ENCODE data around the gene ELAVL3. TPM values are rescaled to one million over a fixed set of nuclear protein-coding genes. Genes with fewer than 3 reads are reported as not detected.
"Not testable (repeated sequence)": the region's sequence is repeated elsewhere in the genome, so short reads cannot be mapped to it uniquely, and the experiment has no call there.

ELAVL3 gene
- total RNA-seq, 1 experiment from 2014 or later: not detected

DNA sequence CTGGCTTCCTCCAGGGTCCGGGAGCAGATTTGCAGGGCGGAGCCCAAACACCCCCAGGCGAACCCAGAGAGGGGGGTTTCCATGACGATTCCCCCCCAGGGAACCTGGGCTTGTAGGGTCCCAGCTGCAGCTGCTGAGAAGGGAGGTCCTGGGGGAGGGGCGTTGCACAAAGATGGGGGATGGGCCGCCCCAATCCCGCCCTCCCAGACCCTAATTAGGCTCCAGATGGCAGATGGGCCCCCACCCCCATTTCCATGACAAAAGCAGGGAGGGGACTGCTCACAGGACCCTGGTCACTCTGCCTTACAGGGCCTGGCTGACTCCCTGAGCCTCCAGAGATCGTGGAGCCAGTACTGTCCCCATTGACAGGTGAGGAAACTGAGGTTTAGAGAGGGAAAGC is 15.2 kb downstream of the ELAVL3 start:
- in situ Hi-C loops (cut with HindIII; ENCODE audit: low pct_unique_long_range_greater_than_20kb, low sequenced_read_pairs): no loop called here
- no peak for DNase-seq (ENCODE audit: low read depth)

DNA sequence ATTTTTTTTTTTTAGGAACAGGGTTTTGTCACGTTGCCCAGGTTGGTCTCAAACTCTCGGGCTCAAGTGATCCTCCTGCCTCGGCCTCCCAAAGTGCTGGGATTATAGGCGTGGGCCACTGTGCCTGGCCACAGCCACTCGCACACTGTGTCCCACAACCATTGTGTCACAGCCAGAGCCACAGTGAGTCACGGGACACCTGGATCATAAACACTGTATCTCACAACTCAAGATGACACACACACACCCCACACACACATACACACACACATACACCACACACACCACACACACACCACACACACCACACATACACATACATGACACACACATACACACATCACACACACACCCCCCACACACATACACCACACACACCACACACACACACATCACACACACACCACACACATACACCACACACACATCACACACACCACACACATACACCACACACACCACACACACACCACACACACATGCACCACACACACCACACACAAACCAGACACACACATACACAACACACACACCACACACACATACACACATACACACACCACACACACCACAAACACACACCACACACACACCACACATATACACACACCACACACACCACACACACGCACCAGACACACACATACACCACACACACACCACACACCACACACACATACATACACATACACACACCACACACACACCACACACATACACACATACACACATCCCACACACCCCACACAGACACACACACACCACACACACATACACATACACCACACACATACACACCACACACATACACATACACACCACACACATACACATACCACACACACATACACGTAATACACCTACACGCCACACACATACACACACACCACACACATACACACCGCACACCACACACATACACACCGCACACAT is 16.2 kb downstream of the ELAVL3 start:
- in situ Hi-C loops (cut with HindIII; ENCODE audit: low pct_unique_long_range_greater_than_20kb, low sequenced_read_pairs): no loop called here

DNA sequence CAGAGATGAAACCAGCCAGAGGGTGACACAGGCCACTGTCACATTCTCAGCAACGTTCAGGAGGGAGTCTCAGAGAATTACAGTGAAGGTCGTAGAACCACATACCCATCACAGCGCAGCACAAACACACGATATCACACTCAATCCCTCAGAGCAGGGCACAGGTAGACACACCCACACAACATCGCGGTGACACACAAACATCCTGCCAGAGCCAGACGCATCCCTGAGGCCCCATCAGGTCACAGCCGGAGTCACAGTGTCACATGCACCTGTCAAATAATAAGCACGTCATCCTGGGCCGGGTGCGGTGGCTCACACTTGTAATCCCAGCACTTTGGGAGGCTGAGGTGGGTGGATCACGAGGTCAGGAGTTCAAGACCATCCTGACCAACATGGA is 17.5 kb downstream of the ELAVL3 start:
- DNase-seq (ENCODE audit: low read depth): no peak
- in situ Hi-C loops (cut with HindIII; ENCODE audit: low pct_unique_long_range_greater_than_20kb, low sequenced_read_pairs): no loop called here

More for the DNA sequence above, 16.2 kb downstream of the ELAVL3 start:
- no peak for DNase-seq (ENCODE audit: low read depth)

DNA sequence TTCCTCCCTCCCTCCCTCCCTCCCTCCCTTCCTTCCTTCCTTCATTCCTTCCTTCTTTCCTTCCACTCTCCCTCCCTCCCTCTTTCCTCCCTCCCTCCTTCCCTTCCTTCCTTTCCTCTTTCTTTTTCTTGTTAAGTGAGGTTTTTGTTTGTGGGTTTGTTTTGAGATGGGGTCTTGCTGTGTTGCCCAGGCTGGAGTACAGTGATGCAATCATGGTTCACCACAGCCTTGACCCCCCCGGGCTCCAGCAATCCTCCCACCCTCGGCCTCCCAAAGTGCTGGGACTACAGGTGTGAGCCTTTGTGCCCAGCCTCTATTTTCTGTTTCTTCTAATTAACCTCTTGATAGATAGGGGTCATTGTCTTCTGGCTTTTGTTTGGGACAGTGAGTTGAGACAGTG is 19.4 kb downstream of the ELAVL3 start:
- in situ Hi-C loops (cut with HindIII; ENCODE audit: low pct_unique_long_range_greater_than_20kb, low sequenced_read_pairs): no loop called here

DNA sequence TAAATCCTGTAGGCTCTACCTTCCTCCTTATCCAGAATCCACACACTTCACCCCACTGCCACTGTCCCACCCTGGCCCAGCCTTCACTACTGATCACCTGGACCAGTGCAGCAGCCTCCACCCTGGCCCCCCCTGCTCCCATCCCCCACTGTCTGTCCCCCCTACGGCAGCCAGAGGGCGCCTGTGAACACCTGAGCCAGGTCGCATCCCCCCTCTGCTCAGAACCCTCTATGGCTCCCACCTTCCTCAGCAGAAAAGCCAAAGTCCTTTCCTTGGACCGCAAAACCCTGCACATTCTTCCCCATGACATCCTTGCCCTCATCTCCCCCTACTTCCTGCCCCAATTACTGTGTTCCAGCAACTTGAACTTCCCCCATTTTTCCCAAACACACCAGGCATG is 20.6 kb downstream of the ELAVL3 start:
- in situ Hi-C loops (cut with HindIII; ENCODE audit: low pct_unique_long_range_greater_than_20kb, low sequenced_read_pairs): no loop called here

More for the DNA sequence above, 19.4 kb downstream of the ELAVL3 start:
- no peak for DNase-seq (ENCODE audit: low read depth)

DNA sequence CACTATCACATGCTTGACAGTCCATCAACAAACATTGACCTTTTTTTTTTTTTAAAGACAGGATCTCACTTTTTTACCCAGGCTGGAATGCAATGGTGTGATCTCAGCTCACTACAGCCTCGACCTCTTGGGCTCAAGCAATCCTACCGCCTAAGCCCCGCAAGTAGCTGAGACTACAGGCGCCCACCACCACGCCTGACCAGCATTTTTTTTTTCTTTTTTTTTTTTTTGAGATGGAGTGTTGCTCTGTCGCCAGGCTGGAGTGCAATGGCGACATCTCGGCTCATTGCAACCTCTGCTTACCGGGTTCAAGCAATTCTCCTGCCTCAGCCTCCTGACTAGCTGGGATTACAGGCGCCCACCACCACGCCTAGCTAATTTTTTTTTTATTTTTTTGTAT is 21.9 kb downstream of the ELAVL3 start:
- in situ Hi-C loops (cut with HindIII; ENCODE audit: low pct_unique_long_range_greater_than_20kb, low sequenced_read_pairs); DNase-seq (ENCODE audit: low read depth): not testable (repeated sequence)

More for the DNA sequence above, 20.6 kb downstream of the ELAVL3 start:
- no peak for DNase-seq (ENCODE audit: low read depth)

DNA sequence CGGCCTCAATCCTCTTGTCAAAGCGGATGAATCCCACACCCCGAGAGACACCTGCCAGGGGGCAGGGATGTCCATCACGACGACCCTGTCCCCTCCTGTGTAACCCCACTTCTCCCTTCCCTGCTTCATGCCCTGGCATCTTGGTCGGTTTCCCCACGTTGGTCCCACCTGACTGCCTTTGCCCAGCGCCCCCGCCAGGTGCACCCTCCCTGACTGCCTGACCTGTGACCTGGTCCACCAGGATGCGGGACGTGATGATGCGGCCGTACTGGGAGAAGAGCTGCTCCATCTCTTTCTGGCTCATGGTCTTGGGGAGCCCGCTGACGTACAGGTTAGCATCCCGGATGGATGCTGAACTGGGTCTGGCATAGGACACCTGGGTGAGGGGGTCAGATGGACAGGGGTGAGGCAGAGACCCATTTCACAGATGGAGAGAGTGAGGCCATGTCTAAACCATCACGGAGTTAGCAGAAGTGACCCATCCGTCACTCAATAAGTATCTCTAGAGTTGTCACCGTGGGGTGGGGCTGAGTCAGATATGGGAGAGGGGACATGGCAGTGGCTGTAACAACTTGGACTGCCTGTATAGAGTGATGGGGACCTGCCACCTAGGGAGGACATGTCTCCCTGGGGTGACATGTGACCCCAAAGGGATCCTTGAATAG is 22.5 kb downstream of the ELAVL3 start:
- DNase-seq (ENCODE audit: low read depth): no peak
- in situ Hi-C loops (cut with HindIII; ENCODE audit: low pct_unique_long_range_greater_than_20kb, low sequenced_read_pairs): no loop called here

DNA sequence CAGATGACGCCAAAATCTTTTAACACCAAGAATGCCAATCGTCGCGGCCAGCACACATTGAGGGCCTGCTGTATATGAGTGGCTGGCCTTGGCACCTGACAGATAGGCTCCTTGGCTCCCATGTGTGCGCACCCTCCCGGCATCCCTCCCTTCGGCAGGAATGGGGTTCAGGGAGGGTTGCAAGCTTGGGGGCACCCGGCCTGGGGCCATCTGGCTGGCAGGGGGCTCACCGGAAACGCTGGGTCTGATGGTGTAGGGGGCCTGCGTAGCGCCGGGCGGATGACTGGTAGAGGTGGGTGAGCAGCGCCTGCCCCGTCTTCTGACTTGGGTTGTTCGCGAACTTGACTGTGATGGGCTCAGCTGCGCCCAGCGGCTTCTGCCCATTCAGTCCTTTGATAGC is 23.0 kb downstream of the ELAVL3 start:
- DNase-seq (ENCODE audit: low read depth): no peak
- in situ Hi-C loops (cut with HindIII; ENCODE audit: low pct_unique_long_range_greater_than_20kb, low sequenced_read_pairs): no loop called here

DNA sequence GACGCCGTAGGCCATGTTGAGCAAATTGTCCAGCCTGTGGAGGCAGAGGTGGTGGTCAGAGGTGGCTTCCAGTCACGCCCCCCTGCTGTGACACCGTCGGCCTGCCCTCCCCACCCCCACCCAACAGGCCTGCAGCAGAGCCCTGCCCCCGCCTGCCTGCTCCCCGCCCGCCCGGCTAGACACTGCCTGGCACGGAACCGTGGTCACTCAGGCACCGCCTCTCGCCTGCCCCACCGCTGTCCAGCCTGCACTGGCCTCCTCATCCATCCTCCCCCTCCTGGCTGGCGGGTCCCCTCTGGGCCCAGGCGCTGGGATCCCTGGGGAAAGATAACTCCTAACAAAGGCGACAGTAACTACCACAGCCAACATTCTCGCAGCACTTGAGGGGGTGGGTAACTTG is 23.7 kb downstream of the ELAVL3 start:
- in situ Hi-C loops (cut with HindIII; ENCODE audit: low pct_unique_long_range_greater_than_20kb, low sequenced_read_pairs): no loop called here
- no peak for DNase-seq (ENCODE audit: low read depth)

DNA sequence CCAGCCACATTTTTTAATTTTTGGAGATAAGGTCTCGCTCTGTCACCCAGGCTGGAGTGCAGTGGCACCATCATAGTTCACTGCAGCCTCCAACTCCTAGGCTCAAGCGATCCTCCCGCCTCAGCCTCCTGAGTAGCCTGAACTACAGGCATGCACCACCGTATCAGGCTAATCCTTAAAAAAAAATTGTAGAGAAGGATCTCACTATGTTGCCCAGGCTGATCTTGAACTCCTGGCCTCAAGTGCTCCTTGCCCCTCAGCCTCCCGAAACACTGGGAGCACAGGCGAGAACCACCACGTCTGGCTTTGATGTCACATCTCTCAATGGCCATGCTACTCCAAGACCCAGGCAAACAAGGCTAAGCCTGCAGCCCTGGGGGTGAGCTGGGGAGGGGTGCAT is 24.2 kb downstream of the ELAVL3 start:
- in situ Hi-C loops (cut with HindIII; ENCODE audit: low pct_unique_long_range_greater_than_20kb, low sequenced_read_pairs): no loop called here
- no peak for DNase-seq (ENCODE audit: low read depth)

DNA sequence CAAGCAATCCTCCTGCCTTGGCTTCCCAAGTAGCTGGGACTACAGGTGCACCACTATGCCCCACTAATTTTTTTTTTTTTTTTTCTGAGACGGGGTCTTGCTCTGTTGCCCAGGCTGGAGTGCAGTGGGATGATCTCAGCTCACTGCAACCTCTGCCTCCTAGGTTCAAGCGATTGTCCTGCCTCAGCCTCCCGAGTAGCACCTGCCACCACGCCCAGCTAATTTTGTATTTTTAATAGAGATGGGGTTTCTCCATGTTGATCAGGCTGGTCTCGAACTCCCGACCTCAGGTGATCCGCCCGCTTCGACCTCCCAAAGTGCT is 25.7 kb downstream of the ELAVL3 start:
- in situ Hi-C loops (cut with HindIII; ENCODE audit: low pct_unique_long_range_greater_than_20kb, low sequenced_read_pairs); DNase-seq (ENCODE audit: low read depth): not testable (repeated sequence)

DNA sequence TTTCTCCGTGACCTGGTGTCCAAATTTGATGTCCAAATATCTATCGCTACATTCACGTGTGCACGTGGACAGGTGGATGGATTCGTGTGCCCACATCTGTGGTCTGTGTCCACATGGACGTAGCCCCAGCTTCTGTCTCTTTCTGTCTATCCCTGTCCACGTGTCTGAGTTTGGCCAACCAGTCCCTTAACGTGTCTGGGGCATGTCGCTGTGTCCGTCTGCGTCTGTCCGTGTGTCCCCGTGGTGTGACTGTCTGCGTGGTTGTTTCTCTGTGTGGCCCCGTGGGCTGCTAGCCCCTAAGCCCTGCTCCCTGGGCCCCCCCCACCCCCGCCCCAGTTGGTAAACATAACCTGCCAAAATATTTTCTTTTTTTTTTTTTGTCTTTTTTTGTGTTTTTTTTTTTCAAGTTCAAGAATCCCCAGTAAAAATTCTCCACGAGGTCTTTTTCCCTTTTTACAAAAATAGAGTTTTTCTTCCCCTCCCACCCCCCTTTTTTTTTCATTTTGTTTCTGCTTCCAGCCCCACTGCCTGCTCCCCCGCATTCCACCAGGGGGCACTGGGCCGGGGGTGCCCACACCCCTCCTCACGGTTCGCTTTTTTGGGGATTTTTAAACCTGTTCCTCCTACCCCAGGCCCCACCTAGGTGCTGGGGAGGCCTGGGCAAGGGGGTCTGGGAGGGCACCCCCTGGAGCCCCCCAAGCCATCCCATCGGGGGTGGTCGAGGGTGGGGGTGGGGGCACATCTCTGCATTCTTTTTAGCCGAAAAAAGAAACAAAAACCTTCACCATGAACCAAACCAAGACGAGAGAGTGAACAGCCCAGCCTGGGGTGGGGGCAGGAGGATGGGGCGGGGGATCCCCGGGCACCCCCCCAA is 27.1 kb downstream of the ELAVL3 start:
- DNase-seq (ENCODE audit: low read depth): no peak
- in situ Hi-C loops (cut with HindIII; ENCODE audit: low pct_unique_long_range_greater_than_20kb, low sequenced_read_pairs): no loop called here

DNA sequence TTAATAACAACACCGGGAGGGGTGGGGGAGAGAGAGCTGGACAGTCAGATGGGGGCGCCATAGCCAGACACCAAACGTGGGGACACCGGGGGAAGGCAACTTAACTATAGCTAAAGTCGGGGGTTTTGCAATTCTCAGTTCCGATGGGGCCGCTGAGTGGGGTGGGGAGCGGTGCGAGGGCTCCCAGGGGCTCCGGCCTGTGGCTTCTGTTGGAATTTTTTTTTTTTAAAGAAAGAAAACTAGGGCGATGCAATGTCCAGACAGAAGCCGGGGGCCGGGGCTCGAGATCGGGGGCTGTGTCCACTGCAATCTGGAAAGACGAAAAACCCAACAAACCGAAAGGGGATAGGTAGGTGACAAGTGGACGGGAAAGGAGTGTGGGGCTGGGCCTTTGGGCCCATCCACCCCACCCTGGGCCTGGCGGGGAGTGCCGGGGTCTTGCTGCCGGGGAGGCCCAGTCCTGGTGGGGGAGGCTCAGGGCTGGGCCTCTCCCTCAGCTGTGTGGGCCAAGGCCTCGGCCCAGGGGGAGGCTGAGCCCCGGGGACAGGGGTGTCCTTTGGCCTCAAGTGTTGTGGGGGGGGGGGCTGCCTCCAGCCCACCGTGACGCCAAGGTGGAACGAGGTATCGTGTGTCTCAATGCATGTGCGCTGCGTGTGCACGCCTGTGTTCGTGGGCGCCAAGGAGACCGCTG is 28.1 kb downstream of the ELAVL3 start:
- in situ Hi-C loops (cut with HindIII; ENCODE audit: low pct_unique_long_range_greater_than_20kb, low sequenced_read_pairs): no loop called here
- no peak for DNase-seq (ENCODE audit: low read depth)

DNA sequence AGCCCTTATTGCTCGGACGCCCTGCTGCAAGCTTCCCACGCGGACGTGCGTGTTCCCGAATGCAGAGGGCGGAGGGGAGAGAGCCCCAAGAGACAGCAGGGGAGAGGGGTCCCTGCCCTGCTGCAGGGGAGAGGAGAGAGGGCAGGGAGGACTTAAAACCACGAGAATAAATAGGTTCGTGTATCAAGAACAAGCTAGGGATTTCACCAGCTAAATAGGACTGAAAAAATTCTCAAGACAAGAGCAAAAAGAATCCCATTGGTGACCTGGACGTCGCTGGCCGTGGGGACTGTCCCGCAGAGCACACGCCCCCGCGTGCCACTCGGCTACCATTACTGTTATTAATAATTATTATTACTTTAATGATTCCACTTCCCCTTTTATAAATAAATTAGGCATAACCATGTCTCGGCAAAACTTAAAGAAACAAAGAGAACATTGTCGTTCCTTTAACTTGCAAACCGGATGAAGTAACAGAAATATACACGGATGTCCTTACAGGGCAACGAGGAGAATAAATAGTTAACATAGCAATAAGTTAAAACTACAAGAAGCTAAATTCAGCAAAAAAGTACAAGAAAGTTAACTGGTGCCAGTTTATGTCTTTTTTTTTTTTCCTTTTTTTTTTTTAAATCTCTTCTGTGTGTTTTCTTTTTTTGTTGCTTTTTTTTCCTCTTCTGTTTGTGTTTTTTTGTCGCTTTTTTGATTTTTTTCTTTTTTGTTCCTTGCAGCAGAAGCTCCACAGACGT is 28.8 kb downstream of the ELAVL3 start:
- in situ Hi-C loops (cut with HindIII; ENCODE audit: low pct_unique_long_range_greater_than_20kb, low sequenced_read_pairs): no loop called here
- DNase-seq (ENCODE audit: low read depth): no peak

DNA sequence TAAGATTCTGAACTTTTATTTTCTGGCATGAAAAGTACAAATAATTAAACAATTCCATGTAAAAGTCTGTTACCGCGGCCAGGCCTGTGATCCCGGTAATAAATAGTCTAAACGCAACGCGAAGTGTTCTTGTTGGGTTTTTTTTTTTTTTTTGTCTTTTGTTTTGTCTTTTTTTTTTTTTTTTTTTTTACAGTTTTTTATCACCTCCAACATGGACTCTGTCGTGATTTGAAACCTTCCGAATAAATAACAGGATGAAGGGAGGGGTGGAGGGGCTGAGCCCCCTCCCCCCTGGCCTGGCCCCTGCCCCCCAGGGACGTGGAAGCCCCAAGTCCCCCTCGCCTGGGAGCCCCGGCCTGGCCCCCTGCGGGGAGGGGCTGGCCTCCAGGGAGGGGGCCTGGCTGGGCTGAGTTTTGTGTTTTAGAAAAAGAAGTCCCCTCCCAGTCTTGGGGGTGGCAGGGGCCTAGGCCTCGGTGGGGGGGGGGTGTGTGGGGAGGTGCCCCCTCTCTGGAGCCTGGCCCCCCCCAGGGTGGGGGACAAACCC is 29.4 kb downstream of the ELAVL3 start:
- no peak for DNase-seq (ENCODE audit: low read depth)
- in situ Hi-C loops (cut with HindIII; ENCODE audit: low pct_unique_long_range_greater_than_20kb, low sequenced_read_pairs): no loop called here

DNA sequence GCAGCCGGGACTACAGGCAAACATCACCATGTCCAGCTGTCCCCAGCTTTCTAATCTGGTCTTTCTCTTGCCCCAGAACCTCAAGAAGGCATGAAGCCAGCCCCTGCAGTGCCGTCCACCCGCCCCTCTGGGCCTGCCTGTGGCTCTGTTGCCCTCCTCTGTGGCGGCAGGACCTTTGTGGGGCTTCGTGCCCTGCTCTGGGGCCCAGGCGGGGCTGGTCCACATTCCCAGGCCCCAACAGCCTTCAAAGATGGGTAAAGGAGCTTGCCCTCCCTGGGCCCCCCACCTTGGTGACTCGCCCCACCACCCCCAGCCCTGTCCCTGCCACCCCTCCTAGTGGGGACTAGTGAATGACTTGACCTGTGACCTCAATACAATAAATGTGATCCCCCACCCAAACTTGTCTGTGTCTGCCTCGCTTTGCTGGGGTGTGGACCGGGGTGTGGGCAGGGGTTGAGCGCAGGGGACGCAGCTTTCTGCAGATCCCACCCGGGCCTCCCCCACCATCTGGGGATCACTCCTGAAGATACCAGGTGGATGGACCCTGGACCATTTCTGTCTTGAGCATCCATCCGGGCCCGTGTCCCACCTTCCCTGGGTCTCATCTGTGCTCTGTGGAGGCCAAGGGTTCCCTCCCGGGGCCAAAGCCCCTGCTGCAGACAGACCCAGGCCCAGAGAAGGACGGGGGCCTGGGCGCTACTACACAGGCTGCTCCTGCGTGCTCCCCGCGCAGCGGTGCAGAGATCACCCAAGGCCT is 30.1 kb downstream of the ELAVL3 start:
- in situ Hi-C loops (cut with HindIII; ENCODE audit: low pct_unique_long_range_greater_than_20kb, low sequenced_read_pairs): no loop called here
- DNase-seq (ENCODE audit: low read depth): no peak
